Naive thymus-derived CD4-positive, alpha-beta T cell (primary cell): ENCODE results near the gene MRPL20. TPM values are rescaled to one million over a fixed set of nuclear protein-coding genes. Genes with fewer than 3 reads are reported as not detected.
A peak's percentile ranks its signal among the peaks of the same experiment; 100 is the strongest.
"Not testable (repeated sequence)": the region's sequence is repeated elsewhere in the genome, so short reads cannot be mapped to it uniquely, and the experiment has no call there.

ENCODE experiments used
- ATAC-seq: fragments of 150-1000 bp; cut with Tn5 transposase; 2 replicates; pipeline ENCODE4 v1.10.0; 2021; ENCODE audit warnings: mild to moderate bottlenecking, moderate library complexity
- CTCF ChIA-PET: fragments of 350-600 bp; sonication (Branson Sonifier 250); formaldehyde crosslinking; loops from one replicate; lab custom pipeline; 2021; ENCODE audit warnings: antibody characterized with exemption; lab: Charles Lee
- POLR2A ChIA-PET: fragments of 350-600 bp; sonication (Branson Sonifier 250); formaldehyde crosslinking; loops from one replicate; lab custom pipeline; 2021; ENCODE audit warnings: antibody characterized with exemption, inconsistent platforms; lab: Charles Lee
- DNase-seq, 9 donors: peaks; one replicate each; pipeline versions ENCODE4 v3.0.0 to v3.0.0-alpha.2; 2020 to 2022; ENCODE audit warnings: mixed read lengths in 1 of 9
- H3K27ac ChIP-seq: one replicate; pipeline ENCODE4 v1.7.0; 2013; ENCODE audit warnings: mild to moderate bottlenecking, low read depth, low read length, moderate library complexity
- H3K27me3 ChIP-seq, 2 donors: one replicate each; pipeline ENCODE4 v1.7.0; 2013; ENCODE audit warnings: low read length in 2 of 2, mild to moderate bottlenecking in 2 of 2, moderate library complexity in 2 of 2; ENCODE audit not compliant: control insufficient read depth in 2 of 2, insufficient read depth in 2 of 2
- H3K36me3 ChIP-seq, 3 experiments: 1 replicate in 2 of 3; 2 replicates in 1 of 3; pipeline ENCODE4 v1.7.0; 2013; ENCODE audit warnings: low read length in 3 of 3, mild to moderate bottlenecking in 3 of 3, moderate library complexity in 1 of 3; ENCODE audit not compliant: insufficient read depth in 3 of 3, control insufficient read depth in 2 of 3
- H3K4me1 ChIP-seq, 2 donors: one replicate each; pipeline ENCODE4 v1.7.0; 2013; ENCODE audit warnings: low read length in 2 of 2, mild to moderate bottlenecking in 2 of 2, moderate library complexity in 1 of 2; ENCODE audit not compliant: control insufficient read depth in 2 of 2, insufficient read depth in 2 of 2
- H3K4me3 ChIP-seq: 2 replicates; pipeline ENCODE4 v1.7.0; 2013; ENCODE audit warnings: mild to moderate bottlenecking, low read length
- H3K9me3 ChIP-seq, 3 experiments: 1 replicate in 2 of 3; 2 replicates in 1 of 3; pipeline ENCODE4 v1.7.0; 2013; ENCODE audit warnings: low read length in 3 of 3; ENCODE audit not compliant: control insufficient read depth in 2 of 3
- H3K27ac Mint-ChIP-seq, 9 donors: one replicate each; pipeline ENCODE4 v1.8.0; 2020 to 2022; ENCODE audit warnings: mixed read lengths in 9 of 9, mild to moderate bottlenecking in 8 of 9, moderate library complexity in 5 of 9, inconsistent platforms in 2 of 9
- H3K27me3 Mint-ChIP-seq, 5 donors: one replicate each; pipeline ENCODE4 v1.8.0; 2021 to 2022; ENCODE audit warnings: mixed read lengths in 5 of 5, mild to moderate bottlenecking in 1 of 5
- H3K36me3 Mint-ChIP-seq, 5 donors: one replicate each; pipeline ENCODE4 v1.8.0; 2020 to 2022; ENCODE audit warnings: mixed read lengths in 5 of 5, mild to moderate bottlenecking in 3 of 5, inconsistent platforms in 1 of 5
- H3K4me1 Mint-ChIP-seq, 7 donors: one replicate each; pipeline ENCODE4 v1.8.0; 2020 to 2022; ENCODE audit warnings: mixed read lengths in 7 of 7, mild to moderate bottlenecking in 3 of 7, inconsistent platforms in 1 of 7
- H3K4me3 Mint-ChIP-seq, 10 donors: one replicate each; pipeline ENCODE4 v1.8.0; 2020 to 2022; ENCODE audit warnings: mild to moderate bottlenecking in 10 of 10, mixed read lengths in 10 of 10, moderate library complexity in 6 of 10, inconsistent platforms in 2 of 10
- H3K9me3 Mint-ChIP-seq, 11 donors: one replicate each; pipeline ENCODE4 v1.8.0; 2020 to 2022; ENCODE audit warnings: mixed read lengths in 11 of 11, mild to moderate bottlenecking in 4 of 11, inconsistent platforms in 1 of 11, moderate library complexity in 1 of 11
- intact Hi-C, 2 donors: fragments of 100-400 bp; cut with micrococcal nuclease; formaldehyde crosslinking; loops; one replicate each; pipeline ENCODE4 v1.15.1; 2023
- polyA plus RNA-seq, 2 donors: library from polyadenylated mRNA; unstranded; fragments of 300-500 nt; fragmentation: Illumina TruSeq; gene quantifications; one replicate each; pipeline ENCODE4 v1.2.3, GENCODE V29; 2021
- total RNA-seq, 6 experiments: library from RNA in 5 of 6; stranded (reverse) in 5 of 6; gene quantifications; 1 replicate in 5 of 6; 2 replicates in 1 of 6; pipeline ENCODE4 v1.2.3 and lab custom pipeline; 2021 to 2026

MRPL20 gene
- total and polyA plus RNA-seq, 7 experiments from 2014 or later: 91.2 to 239 (median 134) TPM

GRCh38 chr1:1385931-1386330 lies 21.2 kb downstream of the MRPL20 start:
- H3K4me1 ChIP-seq: no peaks in the 10 kb centered on the region
- peaks cover 25 to 56% (median 31%) of the 10 kb centered on the region in 3 experiments for H3K36me3 ChIP-seq
- Mint-ChIP-seq H3K27ac (peak overlapping the region in 1 of 9 donors; percentile 38), H3K9me3 (no peaks in the 10 kb centered on the region), H3K4me3 (no peak overlapping the region), H3K27me3 (no peaks in the 10 kb centered on the region), H3K36me3 (peaks cover 4 to 30% (median 16%) of the 10 kb centered on the region in 5 donors), H3K4me1 (peaks cover 0 to 5% (median 0%) of the 10 kb centered on the region in 7 donors)
- ATAC-seq: no peak
- DNase-seq: no peak
- H3K4me3 ChIP-seq: no peak overlapping the region
- no peaks in the 10 kb centered on the region for H3K27me3 ChIP-seq
- intact Hi-C loops: no loop called here
- POLR2A ChIA-PET: interaction anchor here (1.6 to 3.4 kb wide), 2 partner anchors 13 to 21 kb away, joined by 3 to 12 read pairs; partner anchors contain the start of genes CCNL2 and MRPL20
- no peak overlapping the region for H3K27ac ChIP-seq
- CTCF ChIA-PET: no interaction called here
- no peaks in the 10 kb centered on the region for H3K9me3 ChIP-seq

- intact Hi-C loops, CTCF ChIA-PET, H3K4me3 Mint-ChIP-seq, H3K4me1 ChIP-seq, H3K9me3 ChIP-seq, H3K27me3 Mint-ChIP-seq, DNase-seq, H3K4me1 Mint-ChIP-seq, ATAC-seq, H3K27me3 ChIP-seq, H3K27ac ChIP-seq, H3K4me3 ChIP-seq, H3K27ac Mint-ChIP-seq, H3K9me3 Mint-ChIP-seq: not testable (repeated sequence)
- peaks cover 20 to 50% (median 25%) of the 10 kb centered on the region in 3 experiments for H3K36me3 ChIP-seq
- H3K36me3 Mint-ChIP-seq: peaks cover 4 to 24% (median 12%) of the 10 kb centered on the region in 5 donors
- POLR2A ChIA-PET: interaction anchor here (1.6 to 3.4 kb wide), 2 partner anchors 14 to 22 kb away, joined by 3 to 12 read pairs; partner anchors contain the start of genes CCNL2 and MRPL20
Measured at GRCh38 chr1:1385339-1385738, 21.8 kb downstream of the MRPL20 start.

GRCh38 chr1:1381294-1381693 lies 25.8 kb downstream of the MRPL20 start:
- Mint-ChIP-seq H3K4me3 (no peak overlapping the region), H3K36me3 (peaks cover 0 to 6% (median under 1%) of the 10 kb centered on the region in 5 donors), H3K27ac (no peak overlapping the region), H3K27me3 (no peaks in the 10 kb centered on the region), H3K9me3 (no peaks in the 10 kb centered on the region), H3K4me1 (peaks cover 0 to 6% (median 0%) of the 10 kb centered on the region in 7 donors)
- DNase-seq: no peak
- Histone ChIP-seq H3K4me3 (no peak overlapping the region), H3K9me3 (no peaks in the 10 kb centered on the region), H3K27ac (no peak overlapping the region), H3K36me3 (peaks cover 0 to 10% (median 3%) of the 10 kb centered on the region in 3 experiments), H3K4me1 (peaks cover 0 to under 1% of the 10 kb centered on the region in 2 donors), H3K27me3 (no peaks in the 10 kb centered on the region)
- ATAC-seq: no peak
- ChIA-PET POLR2A (interaction anchor here (0.9 to 1.2 kb wide), 3 partner anchors 18 to 21 kb away, joined by 3 to 4 read pairs (median 4); partner anchors contain the start of gene CCNL2), CTCF (no interaction called here)
- intact Hi-C loops: no loop called here

- no peak for DNase-seq
- no peak for ATAC-seq
- Histone ChIP-seq H3K27me3 (no peaks in the 10 kb centered on the region), H3K36me3 (peaks cover 0 to 6% (median 0%) of the 10 kb centered on the region in 3 experiments), H3K9me3 (no peaks in the 10 kb centered on the region), H3K4me3 (no peak overlapping the region), H3K27ac (no peak overlapping the region), H3K4me1 (peaks cover 0 to 5% of the 10 kb centered on the region in 2 donors)
- no peaks in the 10 kb centered on the region for H3K9me3 Mint-ChIP-seq
- ChIA-PET CTCF (no interaction called here), POLR2A (interaction anchor here (1.0 to 1.2 kb wide), 2 partner anchors 19 to 22 kb away, joined by 3 to 4 read pairs; no protein-coding TSS in a partner anchor)
- H3K4me1 Mint-ChIP-seq: peaks cover 0 to 6% (median 0%) of the 10 kb centered on the region in 7 donors
- no peaks in the 10 kb centered on the region for H3K27me3 Mint-ChIP-seq
- H3K36me3 Mint-ChIP-seq: peaks cover 0 to 1% (median 0%) of the 10 kb centered on the region in 5 donors
- H3K27ac Mint-ChIP-seq: no peak overlapping the region
- intact Hi-C loops: no loop called here
- no peak overlapping the region for H3K4me3 Mint-ChIP-seq
Measured at GRCh38 chr1:1380860-1381259, 26.2 kb downstream of the MRPL20 start.

GRCh38 chr1:1377540-1378205 lies 29.4 kb downstream of the MRPL20 start:
- no peak for ATAC-seq
- H3K36me3 Mint-ChIP-seq: peaks cover 0 to 4% (median 0%) of the 10 kb centered on the region in 5 donors
- no peak overlapping the region for H3K27ac ChIP-seq
- H3K9me3 ChIP-seq: no peaks in the 10 kb centered on the region
- H3K4me1 Mint-ChIP-seq: peaks cover 0 to 18% (median 9%) of the 10 kb centered on the region in 7 donors
- DNase-seq: no peak
- H3K27ac Mint-ChIP-seq: no peak overlapping the region
- H3K27me3 Mint-ChIP-seq: peaks cover 0 to 2% (median 0%) of the 10 kb centered on the region in 5 donors
- intact Hi-C loops: loop anchor here in 1 of 2 donors (10.0 kb wide), 1 partner anchor 363 kb away; the partner anchor contains the start of gene ISG15
- ChIA-PET CTCF (no interaction called here), POLR2A (interaction anchor here (1.1 to 4.5 kb wide), 3 partner anchors 12 to 144 kb away, joined by 4 to 55 read pairs (median 5); partner anchors contain the start of gene MRPL20)
- H3K27me3 ChIP-seq: no peaks in the 10 kb centered on the region
- peaks cover 0 to 11% (median 4%) of the 10 kb centered on the region in 3 experiments for H3K36me3 ChIP-seq
- no peak overlapping the region for H3K4me3 ChIP-seq
- no peaks in the 10 kb centered on the region for H3K9me3 Mint-ChIP-seq
- H3K4me3 Mint-ChIP-seq: no peak overlapping the region
- H3K4me1 ChIP-seq: peaks cover 0 to 15% of the 10 kb centered on the region in 2 donors

GRCh38 chr1:1376551-1377226 lies 30.4 kb downstream of the MRPL20 start:
- Mint-ChIP-seq H3K27me3 (peaks cover 0 to 2% (median 0%) of the 10 kb centered on the region in 5 donors), H3K36me3 (peaks cover 0 to 5% (median 0%) of the 10 kb centered on the region in 5 donors), H3K4me1 (peaks cover 0 to 22% (median 15%) of the 10 kb centered on the region in 7 donors), H3K4me3 (peak overlapping the region in 9 of 10 donors; percentile 23 to 94 (median 41)), H3K27ac (peak overlapping the region in 7 of 9 donors; percentile 19 to 91 (median 77)), H3K9me3 (no peaks in the 10 kb centered on the region)
- Histone ChIP-seq H3K36me3 (peaks cover 0 to 11% (median 4%) of the 10 kb centered on the region in 3 experiments), H3K9me3 (no peaks in the 10 kb centered on the region), H3K4me1 (peaks cover 7 to 25% of the 10 kb centered on the region in 2 donors), H3K27ac (no peak overlapping the region), H3K27me3 (no peaks in the 10 kb centered on the region), H3K4me3 (no peak overlapping the region)
- DNase-seq (no peak), ATAC-seq (no peak)
- ChIA-PET POLR2A (interaction anchor here (1.1 to 4.5 kb wide), 4 partner anchors 13 to 143 kb away, joined by 4 to 59 read pairs (median 30); partner anchors contain the start of genes CCNL2 and MRPL20), CTCF (interaction anchor here (1.3 kb wide), 1 partner anchor 22 kb away, joined by 5 read pairs; the partner anchor contains the start of gene CCNL2)
- intact Hi-C loops: loop anchor here in 1 of 2 donors (10.0 kb wide), 1 partner anchor 362 kb away; the partner anchor contains the start of gene ISG15
